GM19023 (cell line): ENCODE measurements around the gene DHCR24.

Experiments
- ATAC-seq: cut with Tn5 transposase; IDR thresholded peaks from one replicate; pipeline ENCODE4 v1.9.1; 2021; ENCODE audit warnings: mild to moderate bottlenecking, moderate library complexity; ENCODE audit not compliant: unreplicated experiment

DHCR24 gene

GRCh38 chr1:54818461-54819194 is 68.4 kb downstream of the DHCR24 start:
- ATAC-seq, result no peak

- ATAC-seq, result no peak
Measured at GRCh38 chr1:54816951-54817350, 70.0 kb downstream of the DHCR24 start.

- no peak for ATAC-seq
Measured at GRCh38 chr1:54816130-54816529, 70.9 kb downstream of the DHCR24 start.

GRCh38 chr1:54815086-54815876 is 71.7 kb downstream of the DHCR24 start:
- no peak for ATAC-seq

GRCh38 chr1:54814571-54814970 is 72.4 kb downstream of the DHCR24 start:
- no peak for ATAC-seq

GRCh38 chr1:54814126-54814498 is 72.9 kb downstream of the DHCR24 start:
- ATAC-seq, result no peak

- no peak for ATAC-seq
Measured at GRCh38 chr1:54813485-54814125, 73.4 kb downstream of the DHCR24 start.

- ATAC-seq, result no peak
Measured at GRCh38 chr1:54812801-54813484, 74.1 kb downstream of the DHCR24 start.

GRCh38 chr1:54811739-54812655 is 75.0 kb downstream of the DHCR24 start:
- ATAC-seq, result no peak

- ATAC-seq, result no peak
Measured at GRCh38 chr1:54811066-54811465, 75.9 kb downstream of the DHCR24 start.

GRCh38 chr1:54810153-54810942 is 76.6 kb downstream of the DHCR24 start:
- ATAC-seq, result peak; percentile 63

GRCh38 chr1:54809496-54810074 is 77.4 kb downstream of the DHCR24 start:
- ATAC-seq, result no peak

GRCh38 chr1:54808443-54809207 is 78.4 kb downstream of the DHCR24 start:
- ATAC-seq, result no peak

GRCh38 chr1:54807756-54808155 is 79.2 kb downstream of the DHCR24 start:
- ATAC-seq, result no peak

GRCh38 chr1:54806931-54807611 is 79.9 kb downstream of the DHCR24 start:
- ATAC-seq, result no peak

- ATAC-seq, result no peak
Measured at GRCh38 chr1:54805981-54806381, 81.0 kb downstream of the DHCR24 start.

GRCh38 chr1:54805466-54805865 is 81.5 kb downstream of the DHCR24 start:
- ATAC-seq, result no peak
